Activated CD4-positive, alpha-beta T cell treated with anti-CD3 and anti-CD28 coated beads, Interleukin-2, Interleukin-6, amounts not matched to agents 100 ng/mL and 50 ng/mL, durations not matched to agents 16 hours and 8 hours (primary cell): ENCODE results near the gene MFGE8.

Experiments
- DNase-seq: peaks from one replicate; pipeline ENCODE4 v3.0.0-alpha.2; 2020

Gene MFGE8

GRCh38 chr15:88917760-88918159 lies 4.6 kb upstream of the MFGE8 start:
- DNase-seq: no peak

- DNase-seq: no peak
These were observed 2.2 kb upstream of the MFGE8 start for GRCh38 chr15:88915354-88915753.

- DNase-seq: no peak
These were observed 631 bp upstream of the MFGE8 start for GRCh38 chr15:88913850-88914169.

- no peak for DNase-seq
These were observed 668 bp downstream of the MFGE8 start for GRCh38 chr15:88912500-88912921.

GRCh38 chr15:88911766-88912118 lies 1.4 kb downstream of the MFGE8 start:
- no peak for DNase-seq

GRCh38 chr15:88909956-88910831 lies 3.0 kb downstream of the MFGE8 start:
- DNase-seq: no peak

GRCh38 chr15:88908697-88909621 lies 4.2 kb downstream of the MFGE8 start:
- DNase-seq: no peak

GRCh38 chr15:88908123-88908522 lies 5.1 kb downstream of the MFGE8 start:
- no peak for DNase-seq

GRCh38 chr15:88907111-88907510 lies 6.1 kb downstream of the MFGE8 start:
- DNase-seq: no peak

GRCh38 chr15:88906551-88906950 lies 6.6 kb downstream of the MFGE8 start:
- no peak for DNase-seq

- DNase-seq: no peak
These were observed 7.0 kb downstream of the MFGE8 start for GRCh38 chr15:88906130-88906529.

GRCh38 chr15:88905576-88905975 lies 7.6 kb downstream of the MFGE8 start:
- no peak for DNase-seq

GRCh38 chr15:88904624-88905327 lies 8.4 kb downstream of the MFGE8 start:
- peak; percentile 93 for DNase-seq

- DNase-seq: no peak
These were observed 8.9 kb downstream of the MFGE8 start for GRCh38 chr15:88904257-88904623.

GRCh38 chr15:88902846-88903245 lies 10.3 kb downstream of the MFGE8 start:
- no peak for DNase-seq

- DNase-seq: no peak
These were observed 10.9 kb downstream of the MFGE8 start for GRCh38 chr15:88902221-88902835.

GRCh38 chr15:88901508-88902220 lies 11.5 kb downstream of the MFGE8 start:
- DNase-seq: no peak

GRCh38 chr15:88900982-88901418 lies 12.2 kb downstream of the MFGE8 start:
- no peak for DNase-seq

GRCh38 chr15:88900309-88900981 lies 12.7 kb downstream of the MFGE8 start:
- no peak for DNase-seq

GRCh38 chr15:88899251-88899650 lies 13.9 kb downstream of the MFGE8 start:
- DNase-seq: no peak

GRCh38 chr15:88898736-88899135 lies 14.4 kb downstream of the MFGE8 start:
- no peak for DNase-seq
